Cerebellar nuclear complex (tissue), 1 donor: ENCODE data around the gene CADM1.

Source experiments
- DNase-seq, 2 experiments: peaks; one replicate each; lab custom pipeline; 2025; lab: John Stamatoyannopoulos, UW

The CADM1 gene

GRCh38 chr11:115515647-115516395 lies 11.6 kb upstream of the CADM1 start:
- no peak for DNase-seq

- DNase-seq, result no peak
Observed at GRCh38 chr11:115506954-115507675, 2.9 kb upstream of the CADM1 start.

- peak in 1 of 2 experiments; percentile 25 for DNase-seq
Observed at GRCh38 chr11:115505175-115505574, 960 bp upstream of the CADM1 start.

- no peak for DNase-seq
Observed at GRCh38 chr11:115503886-115504275, 334 bp downstream of the CADM1 start.

DNA sequence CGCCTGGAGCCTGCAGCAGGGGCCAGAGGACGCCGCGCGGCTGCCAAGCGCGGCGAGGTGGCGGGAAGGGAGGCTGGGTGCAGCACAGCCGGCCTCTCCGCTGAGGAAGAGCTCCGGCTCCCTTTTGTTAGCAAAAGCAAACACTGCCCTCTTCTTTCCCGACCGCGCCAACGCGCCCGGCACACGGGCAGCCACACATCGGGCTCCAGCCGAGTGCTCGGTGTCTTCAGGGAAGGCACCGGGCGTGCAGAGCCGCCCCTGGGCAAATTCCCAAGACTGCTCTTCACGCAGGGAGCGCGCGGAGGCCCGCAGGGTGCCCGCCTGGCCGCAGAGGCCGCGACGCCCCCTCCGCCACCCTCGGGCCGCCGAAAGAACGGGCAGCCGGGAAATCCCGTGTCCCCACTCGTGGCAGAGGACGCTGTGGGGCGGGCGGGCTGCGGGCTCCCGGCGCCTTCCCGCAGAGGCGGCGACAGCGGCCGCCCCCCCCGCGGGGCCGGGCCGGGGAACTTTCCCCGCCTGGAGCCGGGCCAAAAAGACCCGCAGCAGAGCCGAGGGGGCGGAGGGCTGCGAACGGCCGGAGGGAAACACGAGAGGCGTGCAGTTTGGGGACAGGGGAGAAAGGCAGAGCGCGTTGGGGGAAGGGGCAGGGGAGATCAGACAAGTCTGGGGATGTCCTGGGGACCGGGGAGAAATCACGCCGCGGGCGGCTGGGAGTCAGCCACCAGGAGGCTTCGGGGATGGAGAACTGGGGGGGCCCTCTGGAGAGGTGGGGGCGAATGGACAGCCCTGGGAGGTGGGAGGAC lies 931 bp downstream of the CADM1 start:
- peak in 1 of 2 experiments; percentile 36 for DNase-seq

DNA sequence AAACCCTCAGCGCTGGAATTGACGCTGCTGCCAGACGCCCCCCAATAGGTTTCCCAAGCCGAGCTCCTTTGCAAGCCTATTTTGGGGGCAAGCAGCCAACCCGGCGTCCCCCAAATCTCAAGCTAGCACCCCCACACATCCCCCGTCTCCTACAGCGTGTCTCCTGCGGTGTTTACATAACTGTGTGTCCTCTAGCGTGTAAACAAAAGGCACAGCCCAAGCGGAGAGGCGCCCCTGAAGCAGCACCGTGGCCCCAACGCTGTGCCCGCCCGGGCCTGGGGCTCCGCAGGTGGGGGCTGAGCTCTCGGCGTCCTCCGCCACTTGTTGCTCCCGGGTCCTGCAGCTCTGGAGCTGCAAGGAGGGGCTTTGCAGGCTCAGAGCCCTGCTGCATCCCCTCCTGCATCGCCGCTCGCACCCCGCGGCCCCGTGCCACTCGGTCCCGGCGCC lies 1.6 kb downstream of the CADM1 start:
- no peak for DNase-seq

DNA sequence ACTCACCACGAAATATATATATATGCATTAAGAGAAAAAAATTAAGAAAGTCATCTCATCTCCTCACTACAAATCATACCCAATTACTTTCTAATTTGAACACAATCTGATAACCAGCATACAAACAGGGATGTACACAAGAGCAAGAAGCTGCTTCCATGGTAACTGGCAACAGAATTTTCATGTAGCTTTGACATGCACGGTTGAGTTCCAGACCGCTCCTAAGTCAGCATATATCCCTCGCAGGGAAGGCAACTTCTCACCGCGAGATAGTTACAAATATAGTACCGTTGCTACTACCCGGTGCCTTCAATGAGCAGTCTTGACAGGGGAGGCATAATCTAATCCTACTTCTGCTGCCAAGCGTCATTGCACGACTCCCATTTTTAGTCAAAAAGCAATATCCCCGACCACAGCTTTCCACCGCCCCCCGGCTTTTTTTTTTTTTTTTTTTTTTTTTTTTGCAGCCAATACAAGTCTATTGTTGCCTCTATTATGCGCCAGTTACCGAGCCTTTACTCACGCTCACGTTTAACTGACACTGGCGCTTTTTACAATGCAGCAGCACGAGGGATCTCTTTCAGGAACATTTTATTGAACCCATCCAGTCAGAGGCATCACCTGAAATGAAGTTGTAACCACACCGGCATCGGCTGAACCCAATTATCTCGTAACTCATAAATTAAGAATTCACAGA lies 2.2 kb downstream of the CADM1 start:
- DNase-seq, result no peak

DNA sequence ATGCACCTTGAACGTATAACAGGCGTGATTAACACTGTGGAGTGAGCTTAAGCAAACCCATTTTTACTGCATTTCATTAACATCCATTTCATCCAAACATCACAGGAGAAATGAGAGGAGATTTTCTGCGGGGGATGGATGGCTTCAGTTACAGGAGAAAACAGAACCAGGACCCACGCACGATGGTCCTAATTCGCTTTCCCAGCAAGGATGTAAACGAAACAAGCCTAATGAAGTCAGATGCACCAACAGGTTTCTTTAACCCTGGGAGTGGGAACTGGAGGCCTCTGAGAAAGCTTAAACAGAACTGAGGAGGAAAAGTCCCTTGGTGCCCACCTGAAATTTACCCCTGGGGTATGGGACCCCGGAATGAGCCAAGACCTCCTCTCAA lies 2.7 kb downstream of the CADM1 start:
- no peak for DNase-seq

DNA sequence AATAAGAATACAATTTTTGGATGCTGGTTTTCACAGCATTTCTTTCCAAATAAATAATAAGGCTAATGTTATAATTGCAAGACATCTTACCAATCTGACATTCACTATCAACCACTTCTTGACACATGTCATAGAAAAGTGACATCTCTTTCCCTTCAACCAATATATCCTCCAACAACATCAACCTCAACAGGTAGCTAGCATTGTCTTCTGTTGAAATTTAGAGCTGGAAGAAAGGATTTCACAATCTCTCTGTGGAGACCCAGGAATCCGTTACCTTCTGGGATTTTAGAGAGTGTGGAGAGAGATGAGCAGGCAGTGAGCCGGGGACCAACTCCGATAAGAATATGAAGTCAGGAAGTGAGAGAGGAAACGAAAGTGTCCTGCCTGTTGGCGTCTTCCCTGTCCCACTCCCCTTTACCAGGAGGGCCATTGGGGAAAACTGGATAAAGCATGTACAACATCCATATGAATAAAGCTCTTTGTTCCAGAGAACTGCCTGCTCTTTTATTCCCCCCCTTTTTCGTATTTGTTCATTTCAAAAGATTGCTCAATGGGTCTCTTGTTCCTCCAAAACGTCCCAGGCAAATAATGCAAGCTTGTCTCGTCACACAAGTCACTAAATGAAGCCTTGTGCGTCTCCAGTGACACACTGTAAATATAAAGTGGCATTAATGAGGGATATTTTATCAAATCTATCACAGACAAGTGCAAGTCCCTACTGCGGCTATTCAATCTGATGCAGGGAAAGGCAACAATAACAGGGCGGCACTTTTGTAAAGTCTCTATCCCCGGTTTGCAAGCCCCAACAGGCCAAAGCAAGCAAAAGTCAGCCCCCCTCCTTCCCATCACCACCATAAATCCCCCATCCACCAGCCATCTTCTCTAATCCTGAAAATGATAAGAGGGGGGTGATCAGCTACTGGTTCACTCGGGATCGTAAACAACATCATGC lies 3.4 kb downstream of the CADM1 start:
- DNase-seq, result no peak

DNA sequence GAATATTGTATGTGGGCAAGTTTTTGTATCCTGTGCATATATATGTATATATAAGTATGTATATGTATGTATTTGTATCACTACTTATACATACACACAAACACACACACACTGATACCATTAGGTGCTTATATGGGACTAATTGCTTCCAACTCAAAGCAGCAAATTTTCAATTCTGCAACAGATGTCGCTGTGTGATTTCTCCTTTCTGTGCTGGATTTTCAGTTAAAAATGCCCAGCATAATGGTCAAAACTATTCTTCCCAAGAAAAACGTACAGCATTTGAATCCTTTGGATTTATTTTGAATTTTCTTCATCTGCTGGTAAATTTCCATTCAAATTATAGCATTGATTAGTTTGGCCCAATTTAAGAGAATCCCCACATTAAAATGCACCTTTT lies 4.3 kb downstream of the CADM1 start:
- DNase-seq, result no peak

DNA sequence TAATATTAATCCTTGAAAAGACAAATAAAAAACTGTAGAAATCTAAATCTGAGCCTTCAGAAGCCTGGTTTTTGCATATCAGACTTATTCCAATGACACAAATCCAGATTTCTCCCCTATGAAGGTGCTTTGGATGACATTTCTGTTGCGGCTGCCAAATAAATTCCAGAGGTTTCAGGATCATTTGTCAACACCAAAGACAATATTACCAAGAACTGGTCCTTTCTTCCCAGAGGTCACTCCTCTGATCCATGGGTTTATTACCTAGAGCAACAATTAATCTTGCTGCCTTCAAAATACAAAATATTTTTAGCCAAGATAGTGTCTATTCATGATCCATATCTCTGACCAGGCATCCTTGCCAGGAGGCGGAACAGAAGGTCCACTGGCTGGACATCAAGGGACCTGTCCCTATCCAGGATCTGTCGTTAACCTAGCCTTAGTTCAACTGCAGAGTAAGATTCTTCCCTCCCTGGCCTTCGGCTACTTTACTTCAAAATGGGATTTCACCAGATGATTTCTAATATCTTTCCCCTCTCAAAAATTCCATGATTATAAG lies 4.9 kb downstream of the CADM1 start:
- no peak for DNase-seq

- DNase-seq, result no peak
Observed at GRCh38 chr11:115498354-115498753, 5.9 kb downstream of the CADM1 start.

DNA sequence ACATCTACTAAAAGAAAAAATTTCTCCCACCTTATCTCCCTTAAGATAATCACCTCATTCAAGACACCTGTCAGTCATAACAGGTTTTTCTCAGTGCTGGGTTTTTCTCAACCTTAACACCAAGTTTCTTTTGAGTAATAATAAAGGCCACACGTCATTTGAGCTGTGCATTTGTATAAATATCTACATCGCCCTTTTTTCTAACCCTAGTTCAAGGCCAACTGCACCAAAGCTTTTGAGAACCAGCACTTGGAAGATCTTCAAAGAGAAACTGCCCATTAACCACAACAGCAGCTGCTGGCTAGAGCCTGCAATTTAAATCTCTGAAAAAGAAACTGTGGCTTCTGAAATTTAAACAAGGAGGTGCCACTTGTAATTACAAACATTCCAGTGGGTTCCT lies 6.9 kb downstream of the CADM1 start:
- no peak for DNase-seq

DNA sequence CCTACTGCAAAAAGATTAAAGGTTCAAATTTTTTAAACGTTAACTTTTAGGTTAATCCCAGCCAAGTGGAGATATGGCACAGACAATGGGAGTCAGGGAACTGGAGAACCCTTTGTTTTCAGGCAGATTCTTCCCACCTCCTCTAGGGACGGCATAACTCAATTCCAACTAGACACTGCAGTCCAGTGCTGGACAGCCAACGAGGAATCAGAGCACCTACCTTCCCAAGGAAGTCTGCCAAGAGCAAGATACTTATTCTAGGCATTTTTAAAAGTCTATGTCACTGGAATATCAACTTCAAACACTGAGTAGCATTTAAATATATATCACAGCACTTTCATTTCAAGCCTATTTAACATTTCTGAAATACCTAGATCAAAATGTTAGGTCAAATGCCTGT lies 7.3 kb downstream of the CADM1 start:
- no peak for DNase-seq

DNA sequence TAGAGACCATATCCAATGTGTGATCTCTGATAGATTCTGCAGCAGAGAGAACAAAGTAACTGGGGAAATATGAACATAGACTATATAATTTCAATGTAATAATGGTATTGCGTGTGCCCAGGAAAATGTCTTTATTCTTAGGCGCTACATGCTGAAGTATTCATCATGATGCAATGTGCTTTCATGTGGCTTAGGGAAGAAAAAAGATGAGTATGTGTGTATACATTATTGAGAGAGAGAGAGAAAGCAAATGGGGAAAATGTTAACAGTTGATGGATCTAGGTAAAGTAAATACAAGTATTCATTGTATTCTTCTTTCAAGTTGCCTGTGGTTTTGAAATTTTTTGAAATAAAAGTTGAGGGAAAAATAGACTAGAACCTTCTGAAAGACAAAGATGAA lies 10.3 kb downstream of the CADM1 start:
- no peak for DNase-seq

DNA sequence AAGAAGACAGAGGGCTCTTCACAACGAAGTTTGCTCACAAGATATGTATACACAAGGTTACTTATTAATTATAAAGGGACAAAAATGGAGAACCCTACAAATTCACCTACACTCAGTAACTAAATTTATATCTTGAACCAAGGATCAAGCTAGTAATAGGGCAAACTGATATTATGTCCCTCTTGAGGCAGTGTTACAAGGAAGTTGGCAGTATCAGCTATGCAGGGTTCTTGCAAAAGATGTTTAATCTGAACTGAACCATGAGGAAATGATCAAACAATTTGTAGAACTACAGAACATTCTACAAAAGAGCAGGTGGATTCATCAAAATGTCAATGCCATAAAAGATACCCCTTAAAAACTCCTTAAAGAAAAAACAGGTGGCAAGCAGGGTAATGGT lies 10.7 kb downstream of the CADM1 start:
- no peak for DNase-seq

DNA sequence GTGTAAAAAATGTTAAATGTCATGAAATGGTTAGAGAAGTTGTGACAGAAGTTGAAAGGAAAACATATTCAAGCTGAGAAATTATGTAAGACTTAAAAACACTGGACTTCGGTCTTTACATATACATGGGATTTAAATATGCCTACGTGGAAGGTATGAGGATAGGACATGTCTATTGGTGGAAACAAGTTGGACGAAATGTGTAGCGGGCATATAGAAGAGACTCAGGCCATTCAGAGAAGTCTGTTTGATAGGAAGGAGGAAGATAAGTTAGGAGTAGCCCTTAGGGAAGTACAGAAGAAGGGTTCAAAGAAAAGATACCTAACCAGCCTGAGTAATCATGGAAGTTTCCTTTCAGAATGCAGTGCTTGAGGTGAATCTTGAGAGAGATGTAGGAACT lies 14.7 kb downstream of the CADM1 start:
- DNase-seq, result no peak

- no peak for DNase-seq
Observed at GRCh38 chr11:115488945-115489344, 15.3 kb downstream of the CADM1 start.

- DNase-seq, result no peak
Observed at GRCh38 chr11:115481528-115481927, 22.7 kb downstream of the CADM1 start.

GRCh38 chr11:115480611-115481010 lies 23.6 kb downstream of the CADM1 start:
- no peak for DNase-seq

DNA sequence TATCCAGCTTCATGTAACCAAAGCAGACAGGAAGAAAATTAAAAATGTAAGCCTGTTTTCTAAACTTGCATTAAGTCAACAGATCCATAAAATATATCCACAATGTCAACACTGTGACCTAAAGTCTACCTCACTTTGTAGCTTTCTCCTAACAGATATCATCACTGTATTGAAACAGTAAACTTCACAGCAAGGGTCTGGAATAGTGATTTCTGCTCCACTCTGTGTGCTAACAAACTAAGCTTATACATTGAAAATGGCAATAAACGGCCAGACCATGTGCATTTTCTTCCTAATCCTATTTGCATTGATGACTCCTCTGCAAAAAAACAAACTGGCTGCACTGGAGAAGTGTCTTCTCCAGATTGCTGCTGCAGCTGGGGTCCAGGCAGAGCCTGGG lies 26.8 kb downstream of the CADM1 start:
- DNase-seq, result no peak
